Esophagus squamous epithelium (tissue), 5 donors: ENCODE results near the gene DEPDC7. TPM values are rescaled to one million over a fixed set of nuclear protein-coding genes. Genes with fewer than 3 reads are reported as not detected.

Experiments used
- DNase-seq: peaks from one replicate; lab custom pipeline; 2025; lab: John Stamatoyannopoulos, UW
- H3K27ac ChIP-seq, 4 donors: fragments of 200-600 bp; sonication (generic); one replicate each; pipeline ENCODE4 v1.5.1; 2016 to 2019; ENCODE audit warnings: mild to moderate bottlenecking in 1 of 4
- H3K27me3 ChIP-seq, 4 donors: fragments of 200-600 bp; sonication (generic); 1 replicate in 3 of 4; 2 replicates in 1 of 4; pipeline versions ENCODE4 v1.5.1 to v1.6.0; 2017 to 2021; ENCODE audit warnings: antibody characterized with exemption in 1 of 4
- H3K36me3 ChIP-seq, 3 donors: fragments of 200-600 bp; sonication (generic); one replicate each; pipeline ENCODE4 v1.5.1; 2016 to 2019
- H3K4me1 ChIP-seq, 3 donors: fragments of 200-600 bp; sonication (generic); one replicate each; pipeline ENCODE4 v1.5.1; 2017 to 2019
- H3K4me3 ChIP-seq, 4 donors: fragments of 200-600 bp; sonication (generic); 1 replicate in 3 of 4; 2 replicates in 1 of 4; pipeline ENCODE4 v1.5.1; 2016 to 2019; ENCODE audit warnings: mild to moderate bottlenecking in 2 of 4, moderate library complexity in 1 of 4
- H3K9me3 ChIP-seq, 3 donors: fragments of 200-600 bp; sonication (generic); one replicate each; pipeline ENCODE4 v1.5.1; 2016 to 2019
- POLR2A ChIP-seq, 4 donors: fragments of 450-650 bp; IDR thresholded peaks; one replicate each; pipeline ENCODE4 v1.6.1; 2017; ENCODE audit warnings: antibody characterized with exemption in 4 of 4, mild to moderate bottlenecking in 4 of 4, moderate library complexity in 3 of 4
- WGBS, 2 donors: methylation state at CpG; one replicate each; pipeline ENCODE4 v1.1.5; 2018; 5-methylcytosine and 5-hydroxymethylcytosine counted together
- intact Hi-C: fragments of 100-400 bp; cut with DNase I; formaldehyde crosslinking; loops from one replicate; pipeline ENCODE4 v1.15.0; 2022
- small RNA-seq, 4 donors: library from RNA; depleted of rRNA; stranded (forward); fragments of <200 nt; gene quantifications; one replicate each; pipeline ENCODE3, GENCODE V24; 2016
- total RNA-seq, 4 donors: library from RNA; depleted of rRNA; stranded (reverse); fragments of >200 nt; gene quantifications; one replicate each; pipeline ENCODE4 v1.1.0, GENCODE V29; 2016
- TF ChIP-seq, protein P1 (sequence below), 6 experiments: fragments of 450-650 bp in 4 of 6; fragments of 200-600 bp in 2 of 6; sonication (generic) in 2 of 6; IDR thresholded peaks; one replicate each; pipeline ENCODE4 v1.5.1; 2016 to 2019; ENCODE audit warnings: antibody characterized with exemption in 6 of 6, mild to moderate bottlenecking in 4 of 6, moderate library complexity in 4 of 6
- donor health status: DM: yes; HTN: yes; CAD: no.

DEPDC7 gene
- total RNA-seq, 4 donors from 2014 or later: 2.3 to 9.7 (median 6.8) TPM

DNA sequence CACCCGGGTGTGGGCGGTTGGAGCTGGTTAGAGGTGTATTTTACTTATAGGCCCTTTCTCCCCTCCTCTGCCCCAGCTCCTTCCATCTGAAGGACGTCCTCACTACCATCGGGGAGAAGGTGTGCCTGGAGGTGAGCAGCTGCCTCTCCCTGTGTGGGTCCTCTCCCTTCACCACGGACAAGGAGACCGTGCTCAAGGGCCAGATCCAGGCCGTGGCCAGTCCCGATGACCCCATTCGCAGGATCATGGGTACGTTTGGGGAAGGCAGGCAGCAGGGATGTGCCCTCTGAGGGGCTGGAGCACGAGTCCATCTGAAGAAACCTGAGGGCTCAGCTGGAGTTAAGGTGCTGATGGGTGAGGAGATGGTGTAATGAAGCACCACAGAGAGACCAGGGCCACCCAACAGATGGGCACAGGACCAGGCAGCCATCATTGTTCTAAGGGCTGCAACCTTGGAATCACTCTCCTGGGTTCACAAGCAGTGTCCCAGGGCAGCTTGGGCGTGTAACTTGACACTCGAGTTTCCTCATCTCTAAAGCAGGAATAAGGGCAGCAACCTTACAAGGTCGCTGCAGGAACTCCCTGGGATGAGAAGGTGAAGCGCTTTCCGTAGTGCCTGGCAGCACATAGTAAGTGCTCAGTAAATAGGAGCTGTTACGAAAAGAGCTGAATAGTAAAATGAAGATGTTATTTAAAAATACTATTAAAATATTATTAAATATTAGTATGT is 53.1 kb downstream of the DEPDC7 start:
- 92 to 96% methylated on average over 10 to 12 of the region's 17 CpGs for WGBS, 2 donors
- no peak overlapping the region for H3K27ac ChIP-seq
- no peak overlapping the region for H3K4me3 ChIP-seq
- H3K4me1 ChIP-seq: peaks cover 9 to 31% (median 17%) of the 10 kb centered on the region in 3 donors
- no peaks in the 10 kb centered on the region for H3K9me3 ChIP-seq
- H3K27me3 ChIP-seq: no peaks in the 10 kb centered on the region
- H3K36me3 ChIP-seq: peaks cover 8 to 84% (median 53%) of the 10 kb centered on the region in 3 donors
- TF ChIP-seq POLR2A (IDR thresholded peaks at IDR 0.05): no peak
- TF ChIP-seq, protein P1, sequence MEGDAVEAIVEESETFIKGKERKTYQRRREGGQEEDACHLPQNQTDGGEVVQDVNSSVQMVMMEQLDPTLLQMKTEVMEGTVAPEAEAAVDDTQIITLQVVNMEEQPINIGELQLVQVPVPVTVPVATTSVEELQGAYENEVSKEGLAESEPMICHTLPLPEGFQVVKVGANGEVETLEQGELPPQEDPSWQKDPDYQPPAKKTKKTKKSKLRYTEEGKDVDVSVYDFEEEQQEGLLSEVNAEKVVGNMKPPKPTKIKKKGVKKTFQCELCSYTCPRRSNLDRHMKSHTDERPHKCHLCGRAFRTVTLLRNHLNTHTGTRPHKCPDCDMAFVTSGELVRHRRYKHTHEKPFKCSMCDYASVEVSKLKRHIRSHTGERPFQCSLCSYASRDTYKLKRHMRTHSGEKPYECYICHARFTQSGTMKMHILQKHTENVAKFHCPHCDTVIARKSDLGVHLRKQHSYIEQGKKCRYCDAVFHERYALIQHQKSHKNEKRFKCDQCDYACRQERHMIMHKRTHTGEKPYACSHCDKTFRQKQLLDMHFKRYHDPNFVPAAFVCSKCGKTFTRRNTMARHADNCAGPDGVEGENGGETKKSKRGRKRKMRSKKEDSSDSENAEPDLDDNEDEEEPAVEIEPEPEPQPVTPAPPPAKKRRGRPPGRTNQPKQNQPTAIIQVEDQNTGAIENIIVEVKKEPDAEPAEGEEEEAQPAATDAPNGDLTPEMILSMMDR (IDR thresholded peaks at IDR 0.05): no peak
- DNase-seq: no peak
- intact Hi-C loops: loop anchor here (5.0 kb wide), 1 partner anchor 106 kb away; no protein-coding TSS in a partner anchor

DNA sequence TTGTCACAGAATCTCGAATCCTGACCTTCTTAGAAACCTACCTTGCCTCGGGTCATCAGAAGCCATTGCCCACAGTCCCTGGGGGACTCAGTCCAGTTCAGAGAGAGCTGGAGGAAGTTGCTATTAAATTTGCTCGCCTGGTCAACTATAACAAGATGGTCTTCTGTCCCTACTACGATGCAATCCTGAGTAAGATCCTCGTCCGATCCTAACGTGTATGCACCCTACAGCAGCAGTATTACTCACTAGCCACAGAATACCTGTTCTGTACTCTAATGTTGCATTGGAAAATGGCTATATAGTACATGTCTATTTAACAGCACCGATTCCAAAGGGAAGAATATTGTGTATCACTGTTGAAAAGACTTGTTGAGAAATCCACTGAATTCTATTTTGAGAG is 56.8 kb downstream of the DEPDC7 start:
- Histone ChIP-seq H3K27me3 (no peaks in the 10 kb centered on the region), H3K4me1 (peaks cover 0 to 2% (median 0%) of the 10 kb centered on the region in 3 donors), H3K9me3 (no peaks in the 10 kb centered on the region), H3K4me3 (no peak overlapping the region), H3K36me3 (peaks cover 8 to 100% (median 51%) of the 10 kb centered on the region in 3 donors), H3K27ac (no peak overlapping the region)
- WGBS, 2 donors: 88 to 89% methylated on average over 8 of the region's 8 CpGs
- no peak for DNase-seq
- TF ChIP-seq POLR2A (IDR thresholded peaks at IDR 0.05): no peak
- TF ChIP-seq, protein P1 (IDR thresholded peaks at IDR 0.05): no peak
- intact Hi-C loops: no loop called here

Small RNA genes within 50 kb of the gene (small RNA-seq; reads per million reads assigned to genes)
- 0 reads per million in 4 donors for gene RF00019

Other genes with a start within 250 kb of the DEPDC7 start
- gene CCDC73, start 221.2 kb upstream of the DEPDC7 start, total RNA-seq: under 1 TPM in 1 of 4 donors, not detected in 3; 0.18 TPM
- 10 to 100 TPM; 31.7 to 60.1 (median 45.1) TPM for gene PRRG4, start 186.0 kb upstream of the DEPDC7 start, total RNA-seq
- 10 to 100 TPM; 26.7 to 43.5 (median 33.3) TPM for gene QSER1, start 123.1 kb upstream of the DEPDC7 start, total RNA-seq
- 10 to 100 TPM; 15.0 to 31.8 (median 17.7) TPM for gene TCP11L1, start 23.7 kb downstream of the DEPDC7 start, total RNA-seq
- 10 to 100 TPM; 11.2 to 23.3 (median 18.2) TPM for gene CSTF3, start 145.6 kb downstream of the DEPDC7 start, total RNA-seq
- 100 to 1,000 TPM in 1 of 4 donors, 10 to 100 TPM in 3; 43.8 to 169 (median 68.9) TPM for gene HIPK3, start 241.5 kb downstream of the DEPDC7 start, total RNA-seq